Kidney epithelial cell (primary cell): ENCODE measurements around the gene TNFRSF6B. TPM values are rescaled to one million over a fixed set of nuclear protein-coding genes. Genes with fewer than 3 reads are reported as not detected.

Experiments
- DNase-seq: peaks from one replicate; pipeline ENCODE4 v3.0.0-alpha.2; 2010; ENCODE audit warnings: low read depth
- H3K27me3 ChIP-seq: 2 replicates; pipeline ENCODE4 v1.6.0; 2011; ENCODE audit warnings: low read length; ENCODE audit not compliant: control insufficient read depth, insufficient read depth
- H3K36me3 ChIP-seq: 2 replicates; pipeline ENCODE4 v1.5.1; 2011; ENCODE audit warnings: low read length; ENCODE audit not compliant: control insufficient read depth, insufficient read depth
- H3K4me3 ChIP-seq: 2 replicates; pipeline ENCODE4 v1.5.1; 2011; ENCODE audit warnings: low read depth, mild to moderate bottlenecking, control low read depth, low read length
- total RNA-seq: library from RNA; depleted of rRNA; stranded (reverse); fragments of >200 nt; gene quantifications from 2 replicates; pipeline ENCODE4 v1.2.3, GENCODE V29; 2015
- TF ChIP-seq, protein P1 (sequence below): IDR thresholded peaks from 2 replicates; pipeline ENCODE4 v1.5.1; 2011; ENCODE audit warnings: mild to moderate bottlenecking, moderate library complexity, low read length, control low read depth, inconsistent platforms; ENCODE audit not compliant: insufficient read depth, poor library complexity, severe bottlenecking

Gene TNFRSF6B
- total RNA-seq, 1 donor from 2014 or later: 97.0 TPM

DNA sequence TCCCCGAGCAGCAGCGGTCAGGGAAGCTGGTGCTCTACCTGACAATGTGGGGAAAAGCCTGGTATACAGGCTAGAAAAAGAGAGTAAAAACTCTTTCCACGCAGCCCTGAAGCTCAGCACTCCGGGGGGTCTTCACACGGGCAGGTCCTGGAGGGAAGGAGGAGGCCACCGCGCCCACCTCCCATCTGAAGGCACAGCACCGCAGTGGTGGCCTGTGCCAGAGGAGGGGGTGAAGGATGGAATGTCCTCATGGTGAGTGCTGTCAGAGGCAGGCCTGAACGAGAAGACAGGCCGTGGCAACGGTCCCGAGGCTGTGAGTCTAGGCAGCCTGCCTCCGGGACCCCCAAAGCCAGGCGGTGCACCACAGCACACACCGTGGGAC is 49.0 kb downstream of the TNFRSF6B start:
- H3K27me3 ChIP-seq: no peaks in the 10 kb centered on the region
- no peak overlapping the region for H3K4me3 ChIP-seq
- TF ChIP-seq, protein P1, sequence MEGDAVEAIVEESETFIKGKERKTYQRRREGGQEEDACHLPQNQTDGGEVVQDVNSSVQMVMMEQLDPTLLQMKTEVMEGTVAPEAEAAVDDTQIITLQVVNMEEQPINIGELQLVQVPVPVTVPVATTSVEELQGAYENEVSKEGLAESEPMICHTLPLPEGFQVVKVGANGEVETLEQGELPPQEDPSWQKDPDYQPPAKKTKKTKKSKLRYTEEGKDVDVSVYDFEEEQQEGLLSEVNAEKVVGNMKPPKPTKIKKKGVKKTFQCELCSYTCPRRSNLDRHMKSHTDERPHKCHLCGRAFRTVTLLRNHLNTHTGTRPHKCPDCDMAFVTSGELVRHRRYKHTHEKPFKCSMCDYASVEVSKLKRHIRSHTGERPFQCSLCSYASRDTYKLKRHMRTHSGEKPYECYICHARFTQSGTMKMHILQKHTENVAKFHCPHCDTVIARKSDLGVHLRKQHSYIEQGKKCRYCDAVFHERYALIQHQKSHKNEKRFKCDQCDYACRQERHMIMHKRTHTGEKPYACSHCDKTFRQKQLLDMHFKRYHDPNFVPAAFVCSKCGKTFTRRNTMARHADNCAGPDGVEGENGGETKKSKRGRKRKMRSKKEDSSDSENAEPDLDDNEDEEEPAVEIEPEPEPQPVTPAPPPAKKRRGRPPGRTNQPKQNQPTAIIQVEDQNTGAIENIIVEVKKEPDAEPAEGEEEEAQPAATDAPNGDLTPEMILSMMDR: no peak
- H3K36me3 ChIP-seq: peaks cover 2% of the 10 kb centered on the region
- no peak for DNase-seq

DNA sequence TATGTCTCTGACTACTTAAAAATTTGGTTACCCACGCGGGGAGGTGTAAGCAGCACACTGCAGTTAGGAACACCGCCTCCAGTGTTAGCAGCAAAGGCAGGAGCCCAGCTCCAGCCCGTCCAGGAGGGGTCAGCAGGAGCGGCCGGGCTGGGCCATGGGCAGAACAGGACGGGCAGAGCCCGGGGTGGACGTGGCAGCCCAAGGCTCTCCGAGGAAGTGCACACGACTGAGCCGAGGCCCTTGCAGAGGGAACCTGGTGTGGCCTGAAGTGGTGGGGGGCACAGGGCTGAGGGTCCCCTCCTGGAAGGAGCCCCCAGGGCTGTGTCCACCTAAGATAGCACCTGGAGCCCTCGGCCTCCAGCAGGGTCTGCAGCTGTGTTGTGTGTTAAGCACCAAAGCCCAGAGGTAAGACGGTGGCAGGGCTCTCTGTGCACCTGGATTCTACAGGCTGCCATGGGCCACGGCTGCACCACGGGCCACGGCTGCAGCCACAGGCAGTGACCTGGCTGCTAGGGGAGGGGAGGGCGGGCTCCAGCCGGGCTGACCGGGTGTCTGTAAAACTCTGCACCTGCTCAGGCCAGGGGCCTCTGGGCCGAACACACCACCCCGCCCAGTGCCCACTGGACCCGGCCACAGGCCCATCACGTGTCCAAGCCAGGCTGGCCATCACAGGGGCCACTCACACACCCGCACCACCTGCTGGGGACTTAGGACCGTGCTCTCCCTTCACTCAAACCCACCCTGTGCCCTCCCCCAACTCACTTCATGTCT is 49.7 kb downstream of the TNFRSF6B start:
- H3K36me3 ChIP-seq: peaks cover 2% of the 10 kb centered on the region
- no peak for DNase-seq
- no peaks in the 10 kb centered on the region for H3K27me3 ChIP-seq
- no peak overlapping the region for H3K4me3 ChIP-seq
- TF ChIP-seq, protein P1: no peak

DNA sequence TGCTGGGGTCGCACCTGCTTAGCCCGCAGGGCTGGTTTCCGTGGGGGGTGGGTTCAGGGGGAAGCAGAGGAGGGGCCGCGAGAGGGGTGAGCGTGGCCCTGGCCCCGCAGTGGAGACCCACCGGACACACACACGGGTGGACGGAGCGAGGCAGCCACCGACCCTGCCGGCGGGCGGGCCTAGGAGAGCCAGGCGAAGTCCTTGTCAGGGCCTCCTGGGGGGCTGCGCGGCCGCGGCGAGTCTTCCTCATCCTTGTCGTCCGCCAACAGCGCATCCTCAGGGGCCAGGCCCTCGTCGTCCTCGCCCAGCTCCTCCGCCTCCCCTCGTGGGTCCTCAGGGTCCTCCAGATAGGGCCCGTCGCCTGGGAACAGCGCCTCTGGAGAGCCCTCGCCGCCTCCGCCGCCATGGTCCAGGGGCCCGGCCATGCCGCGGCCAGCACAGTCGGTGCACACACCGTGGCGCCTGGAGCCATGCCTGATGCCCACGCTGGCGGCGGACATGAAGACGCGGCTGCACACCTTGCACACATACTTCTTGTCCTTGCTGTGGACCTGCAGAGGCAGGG is 50.4 kb downstream of the TNFRSF6B start:
- Histone ChIP-seq H3K27me3 (no peaks in the 10 kb centered on the region), H3K36me3 (peaks cover 2% of the 10 kb centered on the region), H3K4me3 (no peak overlapping the region)
- no peak for DNase-seq
- TF ChIP-seq, protein P1: no peak

DNA sequence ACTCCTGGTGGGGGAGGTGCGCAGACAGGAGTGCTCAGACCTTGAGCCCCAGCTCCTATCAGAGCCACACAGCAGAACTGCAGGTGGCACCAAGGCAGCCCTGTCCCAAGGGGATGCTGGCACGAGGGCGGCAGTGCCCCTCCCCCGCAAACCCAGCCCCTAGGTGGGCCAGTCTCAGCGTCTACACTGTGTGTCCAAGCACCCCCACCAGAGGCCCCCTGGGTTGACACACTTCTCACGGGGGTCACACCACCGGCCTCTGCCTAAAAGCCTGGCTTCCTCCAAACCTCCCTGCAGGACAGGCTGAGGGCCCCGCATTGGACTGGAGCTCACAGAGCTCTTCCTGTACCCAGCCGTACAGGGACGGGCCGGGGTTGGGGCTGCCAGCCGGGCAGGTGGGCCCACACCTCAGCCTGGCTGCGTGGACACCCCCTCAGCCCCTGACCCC is 51.2 kb downstream of the TNFRSF6B start:
- H3K36me3 ChIP-seq: peaks cover 2% of the 10 kb centered on the region
- H3K4me3 ChIP-seq: no peak overlapping the region
- H3K27me3 ChIP-seq: no peaks in the 10 kb centered on the region

More for the DNA sequence above, 51.2 kb downstream of the TNFRSF6B start:
- TF ChIP-seq, protein P1: no peak
- DNase-seq: no peak

Other genes with a start within 250 kb of the TNFRSF6B start
- gene KCNQ2, start 224.0 kb upstream of the TNFRSF6B start, total RNA-seq: 0.04 and 0.21 TPM in 2 replicates
- gene EEF1A2, start 197.6 kb upstream of the TNFRSF6B start, total RNA-seq: 14.9 and 18.0 TPM in 2 replicates
- 114 and 211 TPM in 2 replicates for gene PPDPF, start 175.9 kb upstream of the TNFRSF6B start, total RNA-seq
- gene PTK6, start 159.3 kb upstream of the TNFRSF6B start, total RNA-seq: 0.33 and 0.55 TPM in 2 replicates
- gene SRMS, start 148.9 kb upstream of the TNFRSF6B start, total RNA-seq: 0.48 TPM in 1 of 2 replicates, not detected in the other
- 0.68 and 1.1 TPM in 2 replicates for gene FNDC11, start 142.5 kb upstream of the TNFRSF6B start, total RNA-seq
- 69.2 and 85.2 TPM in 2 replicates for gene HELZ2, start 122.4 kb upstream of the TNFRSF6B start, total RNA-seq
- 14.4 and 17.7 TPM in 2 replicates for gene GMEB2, start 69.6 kb upstream of the TNFRSF6B start, total RNA-seq
- gene STMN3, start 43.2 kb upstream of the TNFRSF6B start, total RNA-seq: 40.8 and 41.1 TPM in 2 replicates
- 18.6 and 30.7 TPM in 2 replicates for gene RTEL1, start 38.3 kb upstream of the TNFRSF6B start, total RNA-seq
- 47.7 and 56.9 TPM in 2 replicates for gene ARFRP1, start 11.3 kb downstream of the TNFRSF6B start, total RNA-seq
- gene ZGPAT, start 11.4 kb downstream of the TNFRSF6B start, total RNA-seq: 39.8 and 42.6 TPM in 2 replicates
- gene LIME1, start 40.0 kb downstream of the TNFRSF6B start, total RNA-seq: 9.4 and 14.0 TPM in 2 replicates
- 50.2 and 91.1 TPM in 2 replicates for gene SLC2A4RG, start 43.1 kb downstream of the TNFRSF6B start, total RNA-seq
- gene ZBTB46, start 134.6 kb downstream of the TNFRSF6B start, total RNA-seq: 7.2 and 7.8 TPM in 2 replicates
- gene ABHD16B, start 164.8 kb downstream of the TNFRSF6B start, total RNA-seq: not detected in 2 replicates
- gene TPD52L2, start 168.6 kb downstream of the TNFRSF6B start, total RNA-seq: 166 and 177 TPM in 2 replicates
- gene DNAJC5, start 198.5 kb downstream of the TNFRSF6B start, total RNA-seq: 53.9 and 57.2 TPM in 2 replicates